HepG2 (cell line): ENCODE measurements around the gene MACROD2. TPM values are rescaled to one million over a fixed set of nuclear protein-coding genes. Genes with fewer than 3 reads are reported as not detected.

Experiments
- ATAC-seq: fragments of 200-7000 bp; cut with Tn5 transposase; 3 replicates; pipeline ENCODE4 v1.9.1; 2020; ENCODE audit warnings: mild to moderate bottlenecking, moderate library complexity
- BruUV-seq: library from RNA; stranded (reverse); fragments of 400-500 nt; replicated peaks from 2 replicates; lab custom pipeline; 2021; lab: Mats Ljungman, UMichigan
- CTCF ChIA-PET: fragments of 300-600 bp; formaldehyde crosslinking; extraction: SDS; loops from one replicate; lab custom pipeline; 2021; ENCODE audit warnings: low total read pairs, inconsistent platforms, low intra/inter-chr PET ratio; lab: Yijun Ruan, JAX
- POLR2A ChIA-PET: fragments of 350-600 bp; sonication (Branson Sonifier 250); formaldehyde crosslinking; loops from one replicate; lab custom pipeline; 2020; ENCODE audit warnings: antibody characterized with exemption, inconsistent platforms; lab: Yijun Ruan, JAX
- DNase-seq: peaks from one replicate; pipeline ENCODE4 v3.0.0-alpha.2; 2015; ENCODE audit warnings: low spot score
- FAIRE-seq: peaks from 3 replicates; lab custom pipeline; 2011; peaks lifted over from hg19 to GRCh38; lab: Jason Lieb, UNC
- H2AFZ ChIP-seq: one replicate; pipeline ENCODE4 v1.6.1; 2011; ENCODE audit warnings: low read length, inconsistent platforms
- H3K27ac ChIP-seq: fragments of 300-600 bp; 3 replicates; pipeline ENCODE4 v1.8.0; 2011; ENCODE audit warnings: mixed run types, mild to moderate bottlenecking, mixed read lengths, low read length, inconsistent platforms; ENCODE audit not compliant: insufficient read depth; ENCODE audit errors: extremely low read length
- H3K27me3 ChIP-seq, 2 experiments: fragments of 200-600 bp in 1 of 2; 2 replicates in 1 of 2; 3 replicates in 1 of 2; pipeline versions ENCODE4 v1.6.0 to v1.8.0; 2011; ENCODE audit warnings: low read length in 2 of 2, mild to moderate bottlenecking in 2 of 2, moderate library complexity in 2 of 2, inconsistent platforms in 1 of 2; ENCODE audit not compliant: insufficient read depth in 2 of 2, control insufficient read depth in 1 of 2
- H3K36me3 ChIP-seq, 2 experiments: fragments of 200-600 bp in 1 of 2; replicated peaks in 1 of 2; 2 replicates in 1 of 2; 3 replicates in 1 of 2; pipeline versions ENCODE4 v1.5.1 to v1.8.0; 2011; ENCODE audit warnings: low read length in 2 of 2, inconsistent platforms in 1 of 2; ENCODE audit not compliant: insufficient read depth in 2 of 2, control insufficient read depth in 1 of 2
- H3K4me1 ChIP-seq: 2 replicates; pipeline ENCODE4 v1.5.1; 2012; ENCODE audit warnings: low read length, inconsistent platforms; ENCODE audit not compliant: insufficient read depth
- H3K4me2 ChIP-seq: 2 replicates; pipeline ENCODE4 v1.6.0; 2011; ENCODE audit warnings: low read depth, low read length, inconsistent platforms
- H3K4me3 ChIP-seq, 3 experiments: fragments of 200-600 bp in 1 of 3; sonication (generic), shearing (Covaris generic) in 1 of 3; replicated peaks in 1 of 3; 2 replicates each; pipeline ENCODE4 v1.5.1; 2011 to 2016; ENCODE audit warnings: low read length in 3 of 3, inconsistent platforms in 2 of 3, low read depth in 2 of 3, mild to moderate bottlenecking in 2 of 3, control low read depth in 1 of 3, mixed read lengths in 1 of 3; ENCODE audit not compliant: insufficient read depth in 1 of 3
- H3K79me2 ChIP-seq: one replicate; pipeline ENCODE4 v1.6.1; 2011; ENCODE audit warnings: low read length, inconsistent platforms; ENCODE audit not compliant: insufficient read depth
- H3K9ac ChIP-seq: 2 replicates; pipeline ENCODE4 v1.6.0; 2011; ENCODE audit warnings: mild to moderate bottlenecking, low read depth, low read length, inconsistent platforms; ENCODE audit not compliant: insufficient read depth
- H3K9me3 ChIP-seq: 2 replicates; pipeline ENCODE4 v1.5.1; 2012; ENCODE audit warnings: mild to moderate bottlenecking, low read length
- H4K20me1 ChIP-seq: 2 replicates; pipeline ENCODE4 v1.6.0; 2011; ENCODE audit warnings: inconsistent platforms, mild to moderate bottlenecking, low read length, moderate library complexity; ENCODE audit not compliant: insufficient read depth
- ARHGAP35 ChIP-seq: sonication (generic); formaldehyde crosslinking; IDR thresholded peaks from 2 replicates; pipeline ENCODE4 v1.9.0; 2022; ENCODE audit warnings: mild to moderate bottlenecking, inconsistent platforms, moderate library complexity, missing genetic modification reagents, borderline replicate concordance
- ATF7-NPFF ChIP-seq: sonication (generic); formaldehyde crosslinking; IDR thresholded peaks from 2 replicates; pipeline ENCODE4 v1.8.1; 2023; ENCODE audit warnings: mild to moderate bottlenecking, low read depth, missing genetic modification reagents, moderate library complexity
- ELK4 ChIP-seq: sonication (generic); formaldehyde crosslinking; IDR thresholded peaks from 2 replicates; pipeline ENCODE4 v1.9.0; 2021; ENCODE audit warnings: missing genetic modification reagents, borderline replicate concordance
- SP2 ChIP-seq: sonication (generic); formaldehyde crosslinking; IDR thresholded peaks from 2 replicates; pipeline ENCODE4 v1.5.1; 2020; ENCODE audit warnings: mild to moderate bottlenecking, missing genetic modification reagents
- TCF7L2 ChIP-seq: IDR thresholded peaks from 2 replicates; pipeline ENCODE4 v1.6.1; 2011; ENCODE audit warnings: mild to moderate bottlenecking, low read depth, low read length, moderate library complexity
- ZBTB7B ChIP-seq: sonication (generic); formaldehyde crosslinking; IDR thresholded peaks from 2 replicates; pipeline ENCODE4 v1.4.0; 2020; ENCODE audit warnings: missing genetic modification reagents
- ZNF121 ChIP-seq: sonication (generic); formaldehyde crosslinking; IDR thresholded peaks from 2 replicates; pipeline ENCODE4 v1.5.0; 2020; ENCODE audit warnings: mild to moderate bottlenecking, missing genetic modification reagents
- ZNF274 ChIP-seq: sonication (generic); formaldehyde crosslinking; IDR thresholded peaks from 2 replicates; pipeline ENCODE4 v1.5.1; 2020; ENCODE audit warnings: mild to moderate bottlenecking, missing genetic modification reagents
- ZNF749 ChIP-seq: sonication (generic); formaldehyde crosslinking; IDR thresholded peaks from 2 replicates; pipeline ENCODE4 v1.8.0; 2022; ENCODE audit warnings: mild to moderate bottlenecking, missing genetic modification reagents, moderate library complexity, borderline replicate concordance
- WGBS: methylation state at CpG from one replicate; pipeline ENCODE4 v1.1.6; 2017; ENCODE audit warnings: low lambda C conversion rate; 5-methylcytosine and 5-hydroxymethylcytosine counted together
- in situ Hi-C: cut with HindIII; loops from 2 replicates; pipeline ENCODE4 v1.10.0; 2017; ENCODE audit warnings: low pct_unique_long_range_greater_than_20kb; ENCODE audit not compliant: extremely low pct_ligation_motif_present
- intact Hi-C: fragments of 100-400 bp; cut with micrococcal nuclease; formaldehyde crosslinking; loops from one replicate; pipeline ENCODE4 v1.10.0; 2022; ENCODE audit not compliant: unreplicated experiment
- polyA plus RNA-seq, 8 experiments: library from polyadenylated mRNA; depleted of rRNA in 3 of 8; stranded (reverse) in 7 of 8; unstranded in 1 of 8; fragments of >200 nt; fragmentation: Illumina TruSeq in 4 of 8; extraction: Trizol in 4 of 8; gene quantifications; 2 replicates each; pipeline versions ENCODE4 v1.2.1 to v1.2.3, GENCODE V29; 2011 to 2016; ENCODE audit warnings: low read depth in 4 of 8, missing spikeins in 1 of 8, mixed read lengths in 1 of 8; ENCODE audit not compliant: insufficient read depth in 1 of 8
- total RNA-seq, 5 experiments: library from RNA; depleted of rRNA; stranded (reverse); fragments of >200 nt; fragmentation: Illumina TruSeq; extraction: Trizol; gene quantifications; 2 replicates each; pipeline ENCODE4 v1.2.3, GENCODE V29; 2016; ENCODE audit warnings: low read depth in 1 of 5
- TF ChIP-seq, protein P1 (sequence below): sonication (generic); formaldehyde crosslinking; IDR thresholded peaks from 2 replicates; pipeline ENCODE4 v1.4.0; 2020; ENCODE audit warnings: missing genetic modification reagents
- TF ChIP-seq, protein P2 (sequence below): sonication (generic); formaldehyde crosslinking; IDR thresholded peaks from 2 replicates; pipeline ENCODE4 v1.5.1; 2020; ENCODE audit warnings: mild to moderate bottlenecking, missing genetic modification reagents, moderate library complexity
- TF ChIP-seq, protein P3 (sequence below), 2 experiments: sonication (generic) in 1 of 2; formaldehyde crosslinking in 1 of 2; IDR thresholded peaks; 2 replicates each; pipeline versions ENCODE4 v1.4.0 to v1.6.1; 2016 to 2020; ENCODE audit warnings: borderline replicate concordance in 1 of 2, low read depth in 1 of 2, mild to moderate bottlenecking in 1 of 2, missing genetic modification reagents in 1 of 2

The MACROD2 gene
- total and polyA plus RNA-seq, 2 of the 13 experiments (the other 11 are each of a cell fraction or from before 2014, with no cell fraction given), result 0.13 to 0.51 TPM

DNA sequence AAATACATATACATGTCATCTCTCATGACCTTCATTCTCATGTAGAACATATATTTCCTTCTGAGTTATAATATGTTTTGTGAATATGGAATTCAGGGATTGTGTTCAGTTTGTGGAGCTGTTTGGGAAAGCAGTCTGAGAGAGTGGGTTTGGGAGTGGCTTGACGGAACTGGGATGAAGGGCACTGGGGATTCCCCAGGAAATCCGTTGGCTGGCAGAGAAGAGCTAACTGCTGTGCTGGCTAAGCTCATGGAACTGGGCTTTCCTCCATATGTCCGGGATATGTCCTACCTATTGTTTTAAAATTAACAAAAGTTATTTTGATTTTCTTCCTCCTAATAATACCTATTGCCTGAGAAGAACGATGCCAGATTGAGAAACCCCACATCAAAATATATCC is 701.6 kb downstream of the MACROD2 start:
- Histone ChIP-seq H2AFZ (no peak overlapping the region), H3K9ac (no peak overlapping the region), H4K20me1 (no peaks in the 10 kb centered on the region), H3K9me3 (no peaks in the 10 kb centered on the region), H3K4me3 (no peak overlapping the region), H3K27ac (no peak overlapping the region), H3K4me2 (no peak overlapping the region), H3K79me2 (no peaks in the 10 kb centered on the region), H3K27me3 (no peaks in the 10 kb centered on the region), H3K4me1 (0 out of 2 replicates have a peak, but pooled peaks cover 4% of the 10 kb centered on the region), H3K36me3 (no peaks in the 10 kb centered on the region)
- ChIA-PET CTCF (no interaction called here), POLR2A (no interaction called here)
- BruUV-seq, result no TSS peak
- no peak for DNase-seq
- WGBS, result 45% methylated on average over 4 of the region's 4 CpGs
- no peak for FAIRE-seq
- in situ Hi-C loops, result no loop called here
- intact Hi-C loops, result no loop called here
- no peak for ATAC-seq
- TF ChIP-seq ARHGAP35 (CRISPR knock-in tag) (no peak), ATF7-NPFF (CRISPR knock-in tag) (no peak), ELK4 (CRISPR knock-in tag) (no peak), ZNF121 (CRISPR knock-in tag) (no peak), ZNF274 (CRISPR knock-in tag) (no peak), SP2 (CRISPR knock-in tag) (no peak), ZNF749 (CRISPR knock-in tag) (no peak), TCF7L2 (no peak), ZBTB7B (no peak)
- TF ChIP-seq, protein P1, sequence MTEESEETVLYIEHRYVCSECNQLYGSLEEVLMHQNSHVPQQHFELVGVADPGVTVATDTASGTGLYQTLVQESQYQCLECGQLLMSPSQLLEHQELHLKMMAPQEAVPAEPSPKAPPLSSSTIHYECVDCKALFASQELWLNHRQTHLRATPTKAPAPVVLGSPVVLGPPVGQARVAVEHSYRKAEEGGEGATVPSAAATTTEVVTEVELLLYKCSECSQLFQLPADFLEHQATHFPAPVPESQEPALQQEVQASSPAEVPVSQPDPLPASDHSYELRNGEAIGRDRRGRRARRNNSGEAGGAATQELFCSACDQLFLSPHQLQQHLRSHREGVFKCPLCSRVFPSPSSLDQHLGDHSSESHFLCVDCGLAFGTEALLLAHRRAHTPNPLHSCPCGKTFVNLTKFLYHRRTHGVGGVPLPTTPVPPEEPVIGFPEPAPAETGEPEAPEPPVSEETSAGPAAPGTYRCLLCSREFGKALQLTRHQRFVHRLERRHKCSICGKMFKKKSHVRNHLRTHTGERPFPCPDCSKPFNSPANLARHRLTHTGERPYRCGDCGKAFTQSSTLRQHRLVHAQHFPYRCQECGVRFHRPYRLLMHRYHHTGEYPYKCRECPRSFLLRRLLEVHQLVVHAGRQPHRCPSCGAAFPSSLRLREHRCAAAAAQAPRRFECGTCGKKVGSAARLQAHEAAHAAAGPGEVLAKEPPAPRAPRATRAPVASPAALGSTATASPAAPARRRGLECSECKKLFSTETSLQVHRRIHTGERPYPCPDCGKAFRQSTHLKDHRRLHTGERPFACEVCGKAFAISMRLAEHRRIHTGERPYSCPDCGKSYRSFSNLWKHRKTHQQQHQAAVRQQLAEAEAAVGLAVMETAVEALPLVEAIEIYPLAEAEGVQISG (CRISPR knock-in tag), result no peak
- TF ChIP-seq, protein P2, sequence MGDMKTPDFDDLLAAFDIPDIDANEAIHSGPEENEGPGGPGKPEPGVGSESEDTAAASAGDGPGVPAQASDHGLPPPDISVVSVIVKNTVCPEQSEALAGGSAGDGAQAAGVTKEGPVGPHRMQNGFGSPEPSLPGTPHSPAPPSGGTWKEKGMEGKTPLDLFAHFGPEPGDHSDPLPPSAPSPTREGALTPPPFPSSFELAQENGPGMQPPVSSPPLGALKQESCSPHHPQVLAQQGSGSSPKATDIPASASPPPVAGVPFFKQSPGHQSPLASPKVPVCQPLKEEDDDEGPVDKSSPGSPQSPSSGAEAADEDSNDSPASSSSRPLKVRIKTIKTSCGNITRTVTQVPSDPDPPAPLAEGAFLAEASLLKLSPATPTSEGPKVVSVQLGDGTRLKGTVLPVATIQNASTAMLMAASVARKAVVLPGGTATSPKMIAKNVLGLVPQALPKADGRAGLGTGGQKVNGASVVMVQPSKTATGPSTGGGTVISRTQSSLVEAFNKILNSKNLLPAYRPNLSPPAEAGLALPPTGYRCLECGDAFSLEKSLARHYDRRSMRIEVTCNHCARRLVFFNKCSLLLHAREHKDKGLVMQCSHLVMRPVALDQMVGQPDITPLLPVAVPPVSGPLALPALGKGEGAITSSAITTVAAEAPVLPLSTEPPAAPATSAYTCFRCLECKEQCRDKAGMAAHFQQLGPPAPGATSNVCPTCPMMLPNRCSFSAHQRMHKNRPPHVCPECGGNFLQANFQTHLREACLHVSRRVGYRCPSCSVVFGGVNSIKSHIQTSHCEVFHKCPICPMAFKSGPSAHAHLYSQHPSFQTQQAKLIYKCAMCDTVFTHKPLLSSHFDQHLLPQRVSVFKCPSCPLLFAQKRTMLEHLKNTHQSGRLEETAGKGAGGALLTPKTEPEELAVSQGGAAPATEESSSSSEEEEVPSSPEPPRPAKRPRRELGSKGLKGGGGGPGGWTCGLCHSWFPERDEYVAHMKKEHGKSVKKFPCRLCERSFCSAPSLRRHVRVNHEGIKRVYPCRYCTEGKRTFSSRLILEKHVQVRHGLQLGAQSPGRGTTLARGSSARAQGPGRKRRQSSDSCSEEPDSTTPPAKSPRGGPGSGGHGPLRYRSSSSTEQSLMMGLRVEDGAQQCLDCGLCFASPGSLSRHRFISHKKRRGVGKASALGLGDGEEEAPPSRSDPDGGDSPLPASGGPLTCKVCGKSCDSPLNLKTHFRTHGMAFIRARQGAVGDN, result no peak
- TF ChIP-seq, protein P3, sequence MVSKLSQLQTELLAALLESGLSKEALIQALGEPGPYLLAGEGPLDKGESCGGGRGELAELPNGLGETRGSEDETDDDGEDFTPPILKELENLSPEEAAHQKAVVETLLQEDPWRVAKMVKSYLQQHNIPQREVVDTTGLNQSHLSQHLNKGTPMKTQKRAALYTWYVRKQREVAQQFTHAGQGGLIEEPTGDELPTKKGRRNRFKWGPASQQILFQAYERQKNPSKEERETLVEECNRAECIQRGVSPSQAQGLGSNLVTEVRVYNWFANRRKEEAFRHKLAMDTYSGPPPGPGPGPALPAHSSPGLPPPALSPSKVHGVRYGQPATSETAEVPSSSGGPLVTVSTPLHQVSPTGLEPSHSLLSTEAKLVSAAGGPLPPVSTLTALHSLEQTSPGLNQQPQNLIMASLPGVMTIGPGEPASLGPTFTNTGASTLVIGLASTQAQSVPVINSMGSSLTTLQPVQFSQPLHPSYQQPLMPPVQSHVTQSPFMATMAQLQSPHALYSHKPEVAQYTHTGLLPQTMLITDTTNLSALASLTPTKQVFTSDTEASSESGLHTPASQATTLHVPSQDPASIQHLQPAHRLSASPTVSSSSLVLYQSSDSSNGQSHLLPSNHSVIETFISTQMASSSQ (IDR thresholded peaks at IDR 0.05; ENCODE audit: low read depth), result no peak
- TF ChIP-seq, protein P3 (CRISPR knock-in tag; IDR thresholded peaks at IDR 0.05; ENCODE audit: borderline replicate concordance), result no peak
